Skeletal muscle satellite cell (primary cell): Measurements from ENCODE around the gene ATXN7L1.

Source experiments
- H3K27me3 ChIP-seq: 2 replicates; pipeline ENCODE4 v1.7.0; 2013; ENCODE audit warnings: low read length; ENCODE audit not compliant: control insufficient read depth, insufficient read depth
- H3K36me3 ChIP-seq: 2 replicates; pipeline ENCODE4 v1.7.0; 2013; ENCODE audit warnings: mild to moderate bottlenecking, control low read depth, low read length; ENCODE audit not compliant: insufficient read depth
- H3K4me1 ChIP-seq: 2 replicates; pipeline ENCODE4 v1.7.0; 2013; ENCODE audit warnings: low read length; ENCODE audit not compliant: control insufficient read depth, insufficient read depth
- H3K4me2 ChIP-seq: 2 replicates; pipeline ENCODE4 v1.7.0; 2013; ENCODE audit warnings: mild to moderate bottlenecking, low read length
- H3K4me3 ChIP-seq: 2 replicates; pipeline ENCODE4 v1.7.0; 2013; ENCODE audit warnings: low read length
- H3K9ac ChIP-seq: 2 replicates; pipeline ENCODE4 v1.7.0; 2013; ENCODE audit warnings: mild to moderate bottlenecking, low read depth, low read length, moderate library complexity
- H3K9me3 ChIP-seq: replicated peaks from 2 replicates; pipeline ENCODE4 v1.7.0; 2013; ENCODE audit warnings: mild to moderate bottlenecking, control low read depth, low read length

The ATXN7L1 gene

DNA sequence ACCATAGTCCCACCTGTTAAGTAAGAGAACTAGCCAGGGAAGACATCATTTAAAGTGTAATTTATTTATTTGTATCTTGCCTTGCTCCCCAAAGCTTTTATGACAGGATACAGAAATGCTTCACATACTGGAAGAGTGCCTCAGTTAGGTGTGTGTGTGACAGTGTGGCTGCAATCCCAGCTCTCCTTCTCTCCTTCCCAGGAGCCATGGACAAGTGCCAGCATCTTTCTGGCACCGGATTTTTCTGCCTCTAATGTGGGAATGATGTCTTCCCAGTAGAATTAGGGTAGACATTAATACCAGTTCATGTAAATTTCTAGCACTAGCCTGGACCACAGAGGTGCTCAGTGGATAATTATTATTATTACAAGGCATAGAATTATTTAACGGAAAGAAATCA is 30.3 kb upstream of the ATXN7L1 start:
- Histone ChIP-seq H3K36me3 (no peaks in the 10 kb centered on the region), H3K4me1 (no peaks in the 10 kb centered on the region), H3K9me3 (no peaks in the 10 kb centered on the region), H3K27me3 (no peaks in the 10 kb centered on the region), H3K9ac (no peak overlapping the region), H3K4me2 (no peak overlapping the region), H3K4me3 (no peak overlapping the region)

DNA sequence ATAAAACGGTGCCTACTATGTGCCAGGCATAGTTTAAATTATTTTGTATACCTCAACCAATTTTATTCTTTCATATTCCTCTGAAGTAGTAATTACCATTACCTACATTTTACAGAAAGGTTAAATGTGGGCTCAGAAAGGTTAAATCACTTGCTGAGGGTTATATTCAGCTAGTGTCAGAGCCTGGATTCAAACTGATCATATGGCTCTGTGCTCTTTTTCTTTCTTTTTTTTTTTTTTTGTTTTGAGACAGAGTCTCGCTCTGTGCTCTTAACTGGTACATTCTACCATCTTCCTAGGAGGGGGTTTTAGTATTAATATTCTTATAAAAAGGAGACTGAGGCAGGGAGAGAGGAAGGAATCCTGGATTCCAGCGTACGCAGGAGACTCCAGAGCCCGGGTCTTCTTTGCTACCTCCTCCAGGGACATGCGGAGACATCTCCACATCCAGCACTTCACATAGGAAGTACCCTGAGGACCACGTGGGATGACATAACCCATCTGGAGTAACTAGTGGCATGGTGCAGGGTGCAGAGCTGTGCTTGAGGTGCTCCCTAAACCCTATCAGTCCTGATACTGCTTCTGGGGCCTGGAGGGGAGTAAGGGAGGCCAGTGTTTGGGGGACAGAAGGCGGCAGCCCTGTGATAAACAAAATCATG is 29.6 kb upstream of the ATXN7L1 start:
- no peaks in the 10 kb centered on the region for H3K9me3 ChIP-seq
- H3K27me3 ChIP-seq = no peaks in the 10 kb centered on the region
- H3K4me3 ChIP-seq = no peak overlapping the region
- H3K9ac ChIP-seq = no peak overlapping the region
- no peaks in the 10 kb centered on the region for H3K36me3 ChIP-seq
- H3K4me2 ChIP-seq = no peak overlapping the region
- no peaks in the 10 kb centered on the region for H3K4me1 ChIP-seq

DNA sequence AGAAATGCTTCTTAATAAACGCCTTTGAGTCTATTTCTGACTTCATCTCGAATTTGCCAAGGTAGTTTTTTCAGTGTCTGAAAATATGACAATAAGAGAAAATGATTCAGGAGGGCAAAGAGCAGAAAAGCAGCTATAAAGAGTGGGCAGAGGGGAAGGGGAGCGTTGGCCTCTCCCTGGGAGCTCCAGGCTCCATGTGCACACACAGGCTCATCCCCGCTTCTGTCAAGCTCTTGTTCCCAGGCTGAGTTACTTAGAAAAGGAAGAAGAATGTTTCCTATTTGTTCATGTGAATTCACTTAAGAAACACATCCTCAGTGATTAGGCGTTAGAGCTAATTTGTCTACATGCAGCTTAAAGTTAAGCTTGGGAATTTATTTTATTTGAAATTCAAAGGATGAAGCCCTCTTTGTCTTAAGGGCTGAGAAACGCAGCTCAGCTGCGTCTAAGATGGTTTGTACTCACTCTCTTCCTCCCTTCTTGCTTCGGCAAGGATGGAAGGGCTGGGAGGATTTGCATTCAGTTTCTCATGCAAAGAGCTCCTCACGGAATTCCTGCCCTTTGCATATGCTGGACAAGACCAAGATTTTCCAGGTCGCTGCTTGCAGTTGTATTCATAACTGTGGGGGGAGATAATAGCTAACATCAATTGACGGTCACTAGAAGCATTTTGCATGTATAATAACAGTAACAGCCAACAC is 29.0 kb upstream of the ATXN7L1 start:
- Histone ChIP-seq H3K9ac (no peak overlapping the region), H3K4me1 (no peaks in the 10 kb centered on the region), H3K4me3 (no peak overlapping the region), H3K4me2 (no peak overlapping the region), H3K9me3 (no peaks in the 10 kb centered on the region), H3K36me3 (no peaks in the 10 kb centered on the region), H3K27me3 (no peaks in the 10 kb centered on the region)

DNA sequence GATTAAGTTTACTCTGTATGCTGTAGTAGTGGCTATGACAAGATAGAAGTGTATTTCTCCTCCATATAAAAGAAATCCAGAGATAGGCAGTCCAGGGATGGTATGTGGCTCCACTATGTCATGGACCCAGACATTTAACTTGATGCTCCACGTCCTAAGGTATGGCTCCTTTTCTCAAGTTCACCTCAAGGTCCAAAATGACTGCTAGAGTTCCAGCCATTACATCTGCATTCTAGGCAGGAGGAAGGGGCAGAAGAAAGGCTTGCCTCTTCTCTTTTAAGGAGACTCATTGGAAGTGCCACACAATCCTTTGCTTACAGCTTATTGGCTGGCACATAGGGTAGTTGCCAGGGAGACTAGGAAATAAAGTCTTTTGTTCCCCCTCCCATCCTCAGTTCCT is 27.7 kb upstream of the ATXN7L1 start:
- Histone ChIP-seq H3K36me3 (no peaks in the 10 kb centered on the region), H3K9ac (no peak overlapping the region), H3K4me3 (no peak overlapping the region)

DNA sequence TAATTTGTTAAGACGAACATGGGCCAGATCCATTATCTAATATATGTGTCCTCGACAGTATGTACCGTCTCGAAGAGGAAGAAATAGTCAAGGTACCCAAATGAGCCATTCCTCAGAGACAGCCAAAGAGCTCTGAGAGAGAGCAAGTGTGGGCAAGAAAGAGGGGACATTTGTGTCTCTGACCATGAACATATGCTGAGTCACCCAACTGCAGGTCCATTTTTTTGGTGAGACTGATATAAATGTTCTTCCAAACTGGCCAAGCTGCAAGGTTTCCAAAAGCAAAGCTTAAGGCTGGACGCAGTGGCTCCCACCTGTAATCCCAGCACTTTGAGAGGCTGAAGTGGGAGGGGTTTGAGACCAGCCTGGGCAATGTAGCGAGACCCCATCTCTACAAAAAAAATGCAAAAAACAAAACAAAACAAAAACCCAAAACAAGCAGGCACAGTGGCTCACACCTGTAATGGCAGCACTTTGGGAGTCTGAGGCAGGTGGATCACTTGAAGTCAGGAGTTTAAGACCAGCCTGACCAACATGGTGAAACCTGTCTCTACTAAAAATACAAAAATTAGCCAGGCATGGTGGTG is 26.0 kb upstream of the ATXN7L1 start:
- no peak overlapping the region for H3K4me2 ChIP-seq
- no peaks in the 10 kb centered on the region for H3K27me3 ChIP-seq
- no peaks in the 10 kb centered on the region for H3K4me1 ChIP-seq
- no peak overlapping the region for H3K9ac ChIP-seq
- no peaks in the 10 kb centered on the region for H3K36me3 ChIP-seq
- H3K9me3 ChIP-seq = no peaks in the 10 kb centered on the region
- H3K4me3 ChIP-seq = no peak overlapping the region

More for the DNA sequence above, 27.7 kb upstream of the ATXN7L1 start:
- Histone ChIP-seq H3K4me1 (no peaks in the 10 kb centered on the region), H3K27me3 (no peaks in the 10 kb centered on the region), H3K9me3 (no peaks in the 10 kb centered on the region), H3K4me2 (no peak overlapping the region)

GRCh38 chr7:105897999-105898398 is 21.6 kb upstream of the ATXN7L1 start:
- Histone ChIP-seq H3K9ac (no peak overlapping the region), H3K4me3 (no peak overlapping the region), H3K9me3 (no peaks in the 10 kb centered on the region), H3K27me3 (no peaks in the 10 kb centered on the region), H3K4me1 (no peaks in the 10 kb centered on the region), H3K4me2 (no peak overlapping the region), H3K36me3 (no peaks in the 10 kb centered on the region)

- H3K4me1 ChIP-seq = no peaks in the 10 kb centered on the region
- H3K4me3 ChIP-seq = no peak overlapping the region
Observed at GRCh38 chr7:105896407-105896911, 20.1 kb upstream of the ATXN7L1 start.

DNA sequence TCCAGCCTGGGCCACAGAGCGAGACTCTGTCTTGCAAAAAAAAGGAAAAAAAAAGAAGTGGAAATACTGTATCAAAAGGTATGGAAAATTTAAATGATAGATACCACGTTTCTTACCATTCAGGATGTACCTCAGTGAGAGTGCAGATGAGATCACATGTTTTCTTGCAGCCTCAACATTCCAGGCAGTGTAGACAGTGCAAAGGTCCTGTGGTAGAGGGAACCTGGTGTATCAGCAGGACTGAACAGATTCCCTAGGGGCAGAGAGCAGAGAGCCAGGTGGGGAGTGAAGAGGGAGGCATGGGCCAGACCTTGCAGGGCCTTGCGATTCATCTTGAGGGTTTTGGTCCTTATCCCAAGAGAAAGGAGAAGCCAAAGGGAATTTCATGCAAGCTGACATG is 17.7 kb upstream of the ATXN7L1 start:
- no peak overlapping the region for H3K4me3 ChIP-seq
- no peaks in the 10 kb centered on the region for H3K27me3 ChIP-seq
- no peaks in the 10 kb centered on the region for H3K4me1 ChIP-seq
- no peak overlapping the region for H3K4me2 ChIP-seq
- no peaks in the 10 kb centered on the region for H3K36me3 ChIP-seq
- no peaks in the 10 kb centered on the region for H3K9me3 ChIP-seq
- no peak overlapping the region for H3K9ac ChIP-seq

More at GRCh38 chr7:105896407-105896911, 20.1 kb upstream of the ATXN7L1 start:
- Histone ChIP-seq H3K27me3 (no peaks in the 10 kb centered on the region), H3K36me3 (no peaks in the 10 kb centered on the region), H3K9ac (no peak overlapping the region), H3K4me2 (no peak overlapping the region), H3K9me3 (no peaks in the 10 kb centered on the region)

GRCh38 chr7:105892387-105892786 is 16.0 kb upstream of the ATXN7L1 start:
- no peak overlapping the region for H3K4me2 ChIP-seq
- no peaks in the 10 kb centered on the region for H3K4me1 ChIP-seq
- H3K9ac ChIP-seq = no peak overlapping the region
- no peaks in the 10 kb centered on the region for H3K27me3 ChIP-seq
- no peak overlapping the region for H3K4me3 ChIP-seq
- H3K9me3 ChIP-seq = no peaks in the 10 kb centered on the region
- no peaks in the 10 kb centered on the region for H3K36me3 ChIP-seq

GRCh38 chr7:105890290-105890997 is 14.0 kb upstream of the ATXN7L1 start:
- Histone ChIP-seq H3K4me1 (no peaks in the 10 kb centered on the region), H3K36me3 (no peaks in the 10 kb centered on the region), H3K4me3 (no peak overlapping the region), H3K9ac (no peak overlapping the region), H3K27me3 (no peaks in the 10 kb centered on the region), H3K9me3 (no peaks in the 10 kb centered on the region), H3K4me2 (no peak overlapping the region)

DNA sequence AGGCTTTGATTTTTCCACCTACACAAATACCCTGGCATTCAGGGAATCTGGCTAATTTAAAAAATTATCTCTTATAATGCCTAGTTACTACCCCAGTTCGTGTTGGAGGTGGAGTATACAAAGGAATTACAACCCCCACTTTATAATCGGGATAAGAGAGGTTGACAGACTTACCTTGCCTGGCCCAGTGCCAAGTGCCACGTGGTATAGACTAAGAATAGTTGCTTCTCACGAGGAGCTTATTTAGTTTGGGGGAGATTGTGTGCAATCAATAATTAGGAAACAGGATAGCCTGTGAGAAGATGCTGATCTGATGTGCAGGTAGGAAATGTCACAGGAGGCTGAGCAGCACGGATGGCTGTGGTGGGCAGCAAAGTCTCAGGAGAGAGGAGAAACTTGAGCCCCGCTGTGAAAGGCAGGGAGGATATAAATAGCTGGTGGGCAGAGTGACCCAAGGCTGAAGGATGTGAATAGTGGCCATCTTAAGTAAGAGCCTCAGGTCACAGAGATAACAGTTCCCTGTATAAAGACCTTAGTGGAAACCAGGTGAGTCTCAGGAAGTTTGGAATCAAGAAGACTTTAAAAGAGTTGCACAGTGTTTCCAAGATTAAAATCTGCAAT is 11.3 kb upstream of the ATXN7L1 start:
- no peaks in the 10 kb centered on the region for H3K36me3 ChIP-seq
- H3K9me3 ChIP-seq = no peaks in the 10 kb centered on the region
- H3K4me2 ChIP-seq = no peak overlapping the region
- no peaks in the 10 kb centered on the region for H3K4me1 ChIP-seq
- H3K27me3 ChIP-seq = no peaks in the 10 kb centered on the region
- no peak overlapping the region for H3K4me3 ChIP-seq
- H3K9ac ChIP-seq = no peak overlapping the region
